GM12878 (cell line): Measurements from ENCODE around the gene NLN. TPM values are rescaled to one million over a fixed set of nuclear protein-coding genes. Genes with fewer than 3 reads are reported as not detected.

ENCODE experiments used
- ATAC-seq: fragments of 200-7000 bp; cut with Tn5 transposase; 3 replicates; pipeline ENCODE4 v1.9.1; 2020; ENCODE audit warnings: mild to moderate bottlenecking, moderate library complexity
- BruUV-seq: library from RNA; stranded (reverse); fragments of 400-500 nt; replicated peaks from 2 replicates; lab custom pipeline; 2021; lab: Mats Ljungman, UMichigan
- CTCF ChIA-PET: fragments of 300-600 bp; sonication (Branson Sonifier 250); formaldehyde crosslinking; extraction: SDS; loops from one replicate; lab custom pipeline; 2021; ENCODE audit warnings: inconsistent platforms; lab: Yijun Ruan, JAX
- POLR2A ChIA-PET: fragments of 350-600 bp; formaldehyde crosslinking; extraction: SDS; loops from one replicate; lab custom pipeline; 2021; ENCODE audit warnings: inconsistent platforms; lab: Charles Lee
- RAD21 ChIA-PET: fragments of 300-600 bp; sonication (Branson Sonifier 250); formaldehyde crosslinking; loops from one replicate; lab custom pipeline; 2023; ENCODE audit warnings: antibody characterized with exemption; ENCODE audit not compliant: unreplicated experiment; lab: Charles Lee
- SMC1A ChIA-PET: fragments of 300-600 bp; sonication (Branson Sonifier 250); formaldehyde crosslinking; loops from one replicate; lab custom pipeline; 2023; ENCODE audit not compliant: unreplicated experiment, uncharacterized antibody; lab: Charles Lee
- DNase-seq: peaks from one replicate; pipeline ENCODE4 v3.0.0-alpha.2; 2011; ENCODE audit warnings: low read depth, low spot score
- FAIRE-seq: peaks from 3 replicates; lab custom pipeline; 2011; peaks lifted over from hg19 to GRCh38; lab: Jason Lieb, UNC
- H2AFZ ChIP-seq: 2 replicates; pipeline ENCODE4 v1.6.0; 2011; ENCODE audit warnings: low read depth, low read length, control low read depth; ENCODE audit not compliant: control insufficient read depth
- H3K27ac ChIP-seq: 2 replicates; pipeline ENCODE4 v1.5.1; 2011; ENCODE audit warnings: control low read depth; ENCODE audit not compliant: control insufficient read depth, insufficient read depth
- H3K27me3 ChIP-seq, 2 experiments: replicated peaks in 1 of 2; 2 replicates each; pipeline versions ENCODE4 v1.6.0 to v1.6.1; 2011; ENCODE audit warnings: low read length in 1 of 2; ENCODE audit not compliant: control insufficient read depth in 2 of 2, insufficient read depth in 2 of 2
- H3K36me3 ChIP-seq, 2 experiments: 2 replicates each; pipeline ENCODE4 v1.5.1; 2011; ENCODE audit warnings: low read length in 1 of 2; ENCODE audit not compliant: control insufficient read depth in 2 of 2, insufficient read depth in 2 of 2
- H3K4me1 ChIP-seq: 2 replicates; pipeline ENCODE4 v1.6.1; 2011; ENCODE audit warnings: mild to moderate bottlenecking, low read length, moderate library complexity, mixed read lengths; ENCODE audit not compliant: control insufficient read depth, insufficient read depth
- H3K4me2 ChIP-seq: 2 replicates; pipeline ENCODE4 v1.6.0; 2011; ENCODE audit warnings: control low read depth; ENCODE audit not compliant: control insufficient read depth, insufficient read depth
- H3K4me3 ChIP-seq: fragments of 200-600 bp; sonication (generic); 2 replicates; pipeline ENCODE4 v1.5.1; 2016
- H3K79me2 ChIP-seq: 2 replicates; pipeline ENCODE4 v1.6.0; 2011; ENCODE audit warnings: low read length; ENCODE audit not compliant: control insufficient read depth, insufficient read depth
- H3K9ac ChIP-seq: 2 replicates; pipeline ENCODE4 v1.8.0; 2011; ENCODE audit warnings: low read length, control low read depth, mixed read lengths; ENCODE audit not compliant: control insufficient read depth, insufficient read depth
- H3K9me3 ChIP-seq: replicated peaks from 3 replicates; pipeline ENCODE4 v1.5.1; 2011; ENCODE audit warnings: mild to moderate bottlenecking, low read length; ENCODE audit not compliant: control insufficient read depth, insufficient read depth
- H4K20me1 ChIP-seq: 2 replicates; pipeline ENCODE4 v1.6.0; 2011; ENCODE audit not compliant: control insufficient read depth, insufficient read depth
- CEBPB ChIP-seq, 2 experiments: fragments of 150-350 bp in 1 of 2; IDR thresholded peaks; 2 replicates each; pipeline ENCODE4 v1.6.1; 2012 to 2014; ENCODE audit warnings: low read depth in 2 of 2, low read length in 2 of 2, borderline replicate concordance in 1 of 2, inconsistent platforms in 1 of 2
- EGR1 ChIP-seq, 2 experiments: IDR thresholded peaks; 1 replicate in 1 of 2; 2 replicates in 1 of 2; pipeline ENCODE4 v1.6.1; 2011 to 2012; ENCODE audit warnings: low read depth in 2 of 2, low read length in 2 of 2, borderline replicate concordance in 1 of 2, mild to moderate bottlenecking in 1 of 2, moderate library complexity in 1 of 2
- IKZF2 ChIP-seq, 2 experiments: fragments of 450-650 bp; IDR thresholded peaks; 2 replicates each; pipeline ENCODE4 v1.6.1; 2017; ENCODE audit warnings: mild to moderate bottlenecking in 2 of 2, moderate library complexity in 2 of 2
- JUNB ChIP-seq: IDR thresholded peaks from 2 replicates; pipeline ENCODE4 v1.6.1; 2016; ENCODE audit warnings: antibody characterized with exemption, mild to moderate bottlenecking
- KLF5 ChIP-seq: fragments of 450-650 bp; IDR thresholded peaks from 2 replicates; pipeline ENCODE4 v1.6.1; 2014; ENCODE audit warnings: mild to moderate bottlenecking; ENCODE audit not compliant: partially characterized antibody
- MYB ChIP-seq: fragments of 150-350 bp; IDR thresholded peaks from 2 replicates; pipeline ENCODE4 v1.6.1; 2014; ENCODE audit warnings: mild to moderate bottlenecking, low read depth, low read length, borderline replicate concordance
- RB1 ChIP-seq: fragments of 450-650 bp; formaldehyde crosslinking; IDR thresholded peaks from 2 replicates; pipeline ENCODE4 v1.6.1; 2017; ENCODE audit warnings: mild to moderate bottlenecking, borderline replicate concordance
- RCOR1 ChIP-seq: conservative IDR thresholded peaks from 2 replicates; pipeline ENCODE4 v1.6.1; 2012; ENCODE audit warnings: low read depth, low read length, improper control_type of control experiment
- TARDBP ChIP-seq: IDR thresholded peaks from 2 replicates; pipeline ENCODE4 v1.6.1; 2016; ENCODE audit warnings: borderline replicate concordance
- TBL1XR1 ChIP-seq: IDR thresholded peaks from 2 replicates; pipeline ENCODE4 v1.6.1; 2012; ENCODE audit warnings: low read depth, low read length, improper control_type of control experiment
- WGBS: methylation state at CpG from one replicate; pipeline ENCODE4 v1.1.6; 2016; ENCODE audit warnings: low lambda C conversion rate; ENCODE audit not compliant: insufficient replicate concordance, insufficient coverage; ENCODE audit errors: missing lambda C conversion rate; 5-methylcytosine and 5-hydroxymethylcytosine counted together
- in situ Hi-C: fragments of 300-500 bp; cut with MboI; formaldehyde crosslinking; loops from 9 replicates; pipeline ENCODE4 v1.14.3; 2018; ENCODE audit warnings: mixed read lengths
- intact Hi-C: fragments of 100-400 bp; cut with micrococcal nuclease; formaldehyde crosslinking; loops from one replicate; pipeline ENCODE4 v1.14.2; 2022; ENCODE audit not compliant: unreplicated experiment
- polyA plus RNA-seq, 11 experiments: library from polyadenylated mRNA; depleted of rRNA in 4 of 11; unstranded in 6 of 11; stranded (reverse) in 5 of 11; fragments of >200 nt; fragmentation: Nextera tagmentation in 4 of 11; fragmentation: Illumina TruSeq in 1 of 11; extraction: Ambion mirVana in 4 of 11; extraction: Trizol in 1 of 11; gene quantifications; 1 replicate in 1 of 11; 2 replicates in 10 of 11; pipeline versions ENCODE4 v1.2.1 to v1.2.3, GENCODE V29; 2011 to 2016; ENCODE audit warnings: inconsistent platforms in 2 of 11, missing spikeins in 2 of 11, low read depth in 1 of 11
- total RNA-seq, 4 experiments: library from RNA; depleted of rRNA in 3 of 4; stranded (reverse); fragments of >200 nt in 3 of 4; fragmentation: Illumina TruSeq in 1 of 4; extraction: Trizol in 1 of 4; gene quantifications; 2 replicates each; pipeline versions ENCODE4 v1.2.1 to v1.2.3, GENCODE V29; 2013 to 2021
- TF ChIP-seq, protein P1 (sequence below): fragments of 450-650 bp; IDR thresholded peaks from 2 replicates; pipeline ENCODE4 v1.6.1; 2016; ENCODE audit warnings: mild to moderate bottlenecking
- TF ChIP-seq, protein P2 (sequence below): IDR thresholded peaks from 2 replicates; pipeline ENCODE4 v1.6.1; 2011; ENCODE audit warnings: borderline replicate concordance, low read depth, mild to moderate bottlenecking, moderate library complexity, mixed read lengths, low read length; ENCODE audit not compliant: insufficient read depth; ENCODE audit errors: extremely low read length

The NLN gene
- total and polyA plus RNA-seq, 10 of the 15 experiments (the other 5 are each of a cell fraction or from before 2014, with no cell fraction given) = 6.8 to 56.9 (median 33.3) TPM

DNA sequence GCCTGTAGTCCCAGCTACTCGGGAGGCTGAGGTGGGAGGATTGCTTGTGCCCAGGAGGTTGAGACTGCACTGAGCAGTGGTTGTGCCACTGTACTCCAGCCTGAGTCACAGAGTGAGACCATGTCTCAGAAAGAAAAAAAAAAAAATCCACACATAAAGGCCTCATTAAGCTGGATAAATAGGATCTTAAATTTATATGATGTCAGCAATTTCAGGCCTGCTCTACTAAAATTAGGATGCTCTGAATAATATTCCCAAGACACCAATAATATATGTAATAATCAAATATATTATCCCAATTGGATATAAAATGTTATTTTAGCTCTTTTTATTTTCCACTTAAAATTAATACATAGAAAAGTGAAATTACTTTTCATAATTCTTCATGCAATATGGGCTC is 43.6 kb downstream of the NLN start:
- DNase-seq = no peak
- Histone ChIP-seq H4K20me1 (no peaks in the 10 kb centered on the region), H3K9me3 (peaks cover 6% of the 10 kb centered on the region; the same call in 2 of the 3 replicates), H3K27me3 (no peaks in the 10 kb centered on the region), H3K79me2 (no peaks in the 10 kb centered on the region), H3K4me1 (no peaks in the 10 kb centered on the region), H3K4me2 (no peak overlapping the region), H2AFZ (no peak overlapping the region), H3K9ac (no peak overlapping the region), H3K4me3 (no peak overlapping the region), H3K27ac (no peak overlapping the region), H3K36me3 (no peaks in the 10 kb centered on the region; a peak in 1 of 4 replicates)
- in situ Hi-C loops (no loop called here), intact Hi-C loops (no loop called here)
- no TSS peak for BruUV-seq
- no peak for FAIRE-seq
- ChIA-PET SMC1A (interaction anchor here (0.6 to 1.5 kb wide), 2 partner anchors 8 to 16 kb away, joined by 3 to 4 read pairs; no protein-coding TSS in a partner anchor), CTCF (interaction anchor here (0.8 to 1.4 kb wide), 2 partner anchors 23 to 36 kb away, joined by 3 read pairs; no protein-coding TSS in a partner anchor), RAD21 (interaction anchor here (0.7 to 1.4 kb wide), 2 partner anchors 64 to 159 kb away, joined by 3 read pairs; no protein-coding TSS in a partner anchor), POLR2A (no interaction called here)
- ATAC-seq = no peak
- TF ChIP-seq EGR1 (IDR thresholded peaks at IDR 0.05; ENCODE audit: borderline replicate concordance in 1 of 2, low read depth in 2 of 2, low read length in 2 of 2) = no peak
- no peak for TF ChIP-seq JUNB
- TF ChIP-seq TARDBP = no peak
- TF ChIP-seq IKZF2 (IDR thresholded peaks at IDR 0.05) = no peak
- TF ChIP-seq, protein P1, sequence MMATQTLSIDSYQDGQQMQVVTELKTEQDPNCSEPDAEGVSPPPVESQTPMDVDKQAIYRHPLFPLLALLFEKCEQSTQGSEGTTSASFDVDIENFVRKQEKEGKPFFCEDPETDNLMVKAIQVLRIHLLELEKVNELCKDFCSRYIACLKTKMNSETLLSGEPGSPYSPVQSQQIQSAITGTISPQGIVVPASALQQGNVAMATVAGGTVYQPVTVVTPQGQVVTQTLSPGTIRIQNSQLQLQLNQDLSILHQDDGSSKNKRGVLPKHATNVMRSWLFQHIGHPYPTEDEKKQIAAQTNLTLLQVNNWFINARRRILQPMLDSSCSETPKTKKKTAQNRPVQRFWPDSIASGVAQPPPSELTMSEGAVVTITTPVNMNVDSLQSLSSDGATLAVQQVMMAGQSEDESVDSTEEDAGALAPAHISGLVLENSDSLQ = no peak
- TF ChIP-seq TBL1XR1 = no peak
- TF ChIP-seq CEBPB (IDR thresholded peaks at IDR 0.05; ENCODE audit: borderline replicate concordance in 1 of 2, low read depth in 2 of 2, low read length in 2 of 2) = no peak
- no peak for TF ChIP-seq RCOR1
- TF ChIP-seq KLF5 = no peak
- no peak for TF ChIP-seq RB1
- TF ChIP-seq MYB = no peak
- TF ChIP-seq, protein P2, sequence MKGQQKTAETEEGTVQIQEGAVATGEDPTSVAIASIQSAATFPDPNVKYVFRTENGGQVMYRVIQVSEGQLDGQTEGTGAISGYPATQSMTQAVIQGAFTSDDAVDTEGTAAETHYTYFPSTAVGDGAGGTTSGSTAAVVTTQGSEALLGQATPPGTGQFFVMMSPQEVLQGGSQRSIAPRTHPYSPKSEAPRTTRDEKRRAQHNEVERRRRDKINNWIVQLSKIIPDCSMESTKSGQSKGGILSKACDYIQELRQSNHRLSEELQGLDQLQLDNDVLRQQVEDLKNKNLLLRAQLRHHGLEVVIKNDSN = no peak
- 90% methylated on average over 1 of the region's 1 CpG for WGBS
